SK-N-SH treated with all-trans-retinoic acid at 6 μM for 48 hours (cell line): ENCODE measurements around the gene SPEM2.

Experiments
- ARNTL ChIP-seq: fragments of 450-650 bp; formaldehyde crosslinking; IDR thresholded peaks from 2 replicates; pipeline ENCODE4 v1.5.0; 2020; ENCODE audit warnings: low read depth, mild to moderate bottlenecking, moderate library complexity, borderline replicate concordance
- BACH2 ChIP-seq: fragments of 250-450 bp; sonication (Bioruptor Pico); IDR thresholded peaks from 2 replicates; pipeline ENCODE4 v1.9.0; 2021; ENCODE audit warnings: mild to moderate bottlenecking, borderline replicate concordance
- RARB ChIP-seq: fragments of 250-450 bp; sonication (Bioruptor Pico); IDR thresholded peaks from 2 replicates; pipeline ENCODE4 v1.8.0; 2021; ENCODE audit warnings: mild to moderate bottlenecking, moderate library complexity
- SNAI2 ChIP-seq: fragments of 250-450 bp; sonication (Bioruptor Pico); IDR thresholded peaks from 2 replicates; pipeline ENCODE4 v1.5.0; 2020; ENCODE audit warnings: mild to moderate bottlenecking, moderate library complexity
- TCF4 ChIP-seq: fragments of 250-450 bp; sonication (Bioruptor Pico); IDR thresholded peaks from 2 replicates; pipeline ENCODE4 v1.8.0; 2021; ENCODE audit warnings: mild to moderate bottlenecking, moderate library complexity, borderline replicate concordance
- TOX ChIP-seq: fragments of 250-450 bp; sonication (Bioruptor Pico); IDR thresholded peaks from 2 replicates; pipeline ENCODE4 v1.8.0; 2021; ENCODE audit warnings: mild to moderate bottlenecking, moderate library complexity, borderline replicate concordance
- ZC3H10 ChIP-seq: fragments of 250-450 bp; sonication (Bioruptor Pico); IDR thresholded peaks from 2 replicates; pipeline ENCODE4 v1.5.1; 2021; ENCODE audit warnings: mild to moderate bottlenecking, moderate library complexity
- ZFP3 ChIP-seq: fragments of 250-450 bp; sonication (Bioruptor Pico); IDR thresholded peaks from 2 replicates; pipeline ENCODE4 v1.5.0; 2020; ENCODE audit warnings: mild to moderate bottlenecking, moderate library complexity
- ZFP30 ChIP-seq: fragments of 450-650 bp; formaldehyde crosslinking; IDR thresholded peaks from 2 replicates; pipeline ENCODE4 v1.5.0; 2022; ENCODE audit warnings: mild to moderate bottlenecking, moderate library complexity
- ZNF565 ChIP-seq: fragments of 450-650 bp; formaldehyde crosslinking; conservative IDR thresholded peaks from 2 replicates; pipeline ENCODE4 v1.5.0; 2020; ENCODE audit warnings: low read depth, mild to moderate bottlenecking, moderate library complexity
- ZNF70 ChIP-seq: fragments of 450-650 bp; formaldehyde crosslinking; IDR thresholded peaks from 2 replicates; pipeline ENCODE4 v1.5.0; 2020; ENCODE audit warnings: mild to moderate bottlenecking, moderate library complexity
- TF ChIP-seq, protein P1 (sequence below): fragments of 250-450 bp; sonication (Bioruptor Pico); IDR thresholded peaks from 2 replicates; pipeline ENCODE4 v1.8.0; 2020; ENCODE audit warnings: mild to moderate bottlenecking, moderate library complexity, borderline replicate concordance
- TF ChIP-seq, protein P2 (sequence below): fragments of 250-450 bp; sonication (Bioruptor Pico); IDR thresholded peaks from 2 replicates; pipeline ENCODE4 v1.5.0; 2020; ENCODE audit warnings: mild to moderate bottlenecking, moderate library complexity
- TF ChIP-seq, protein P3 (sequence below): fragments of 250-450 bp; sonication (Bioruptor Pico); IDR thresholded peaks from 2 replicates; pipeline ENCODE4 v1.5.1; 2020; ENCODE audit warnings: low read depth, mild to moderate bottlenecking, moderate library complexity

DNA sequence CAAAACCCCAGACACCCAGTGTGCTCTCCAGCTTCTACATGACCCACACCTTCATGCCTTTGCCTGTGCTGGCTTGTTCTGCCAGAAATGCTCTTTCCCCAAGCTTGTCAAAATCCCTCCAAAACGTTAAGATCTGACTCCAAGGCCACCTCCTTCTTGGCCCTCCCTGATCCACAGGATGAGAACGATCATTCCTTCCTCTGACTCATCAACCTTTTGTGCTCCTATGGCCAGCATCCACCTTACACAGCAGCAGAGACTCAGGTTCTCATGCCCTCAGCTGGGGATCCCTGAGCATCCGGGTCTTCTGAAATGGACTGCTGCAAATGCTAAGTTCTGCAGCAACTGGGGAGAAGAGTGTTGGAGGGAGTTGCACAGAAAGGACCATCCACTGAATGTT lies 51.1 kb downstream of the SPEM2 start:
- TF ChIP-seq RARB (CRISPR knock-in tag) (no peak), ZFP3 (CRISPR knock-in tag) (no peak), ZNF565 (no peak), SNAI2 (no peak), ZNF70 (CRISPR knock-in tag) (no peak), ZC3H10 (CRISPR knock-in tag) (no peak), ZFP30 (CRISPR knock-in tag) (no peak), ARNTL (CRISPR knock-in tag) (no peak), BACH2 (CRISPR knock-in tag) (no peak), TCF4 (CRISPR knock-in tag) (no peak), TOX (no peak)
- TF ChIP-seq, protein P1, sequence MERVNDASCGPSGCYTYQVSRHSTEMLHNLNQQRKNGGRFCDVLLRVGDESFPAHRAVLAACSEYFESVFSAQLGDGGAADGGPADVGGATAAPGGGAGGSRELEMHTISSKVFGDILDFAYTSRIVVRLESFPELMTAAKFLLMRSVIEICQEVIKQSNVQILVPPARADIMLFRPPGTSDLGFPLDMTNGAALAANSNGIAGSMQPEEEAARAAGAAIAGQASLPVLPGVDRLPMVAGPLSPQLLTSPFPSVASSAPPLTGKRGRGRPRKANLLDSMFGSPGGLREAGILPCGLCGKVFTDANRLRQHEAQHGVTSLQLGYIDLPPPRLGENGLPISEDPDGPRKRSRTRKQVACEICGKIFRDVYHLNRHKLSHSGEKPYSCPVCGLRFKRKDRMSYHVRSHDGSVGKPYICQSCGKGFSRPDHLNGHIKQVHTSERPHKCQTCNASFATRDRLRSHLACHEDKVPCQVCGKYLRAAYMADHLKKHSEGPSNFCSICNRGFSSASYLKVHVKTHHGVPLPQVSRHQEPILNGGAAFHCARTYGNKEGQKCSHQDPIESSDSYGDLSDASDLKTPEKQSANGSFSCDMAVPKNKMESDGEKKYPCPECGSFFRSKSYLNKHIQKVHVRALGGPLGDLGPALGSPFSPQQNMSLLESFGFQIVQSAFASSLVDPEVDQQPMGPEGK (CRISPR knock-in tag), result no peak
- TF ChIP-seq, protein P2, sequence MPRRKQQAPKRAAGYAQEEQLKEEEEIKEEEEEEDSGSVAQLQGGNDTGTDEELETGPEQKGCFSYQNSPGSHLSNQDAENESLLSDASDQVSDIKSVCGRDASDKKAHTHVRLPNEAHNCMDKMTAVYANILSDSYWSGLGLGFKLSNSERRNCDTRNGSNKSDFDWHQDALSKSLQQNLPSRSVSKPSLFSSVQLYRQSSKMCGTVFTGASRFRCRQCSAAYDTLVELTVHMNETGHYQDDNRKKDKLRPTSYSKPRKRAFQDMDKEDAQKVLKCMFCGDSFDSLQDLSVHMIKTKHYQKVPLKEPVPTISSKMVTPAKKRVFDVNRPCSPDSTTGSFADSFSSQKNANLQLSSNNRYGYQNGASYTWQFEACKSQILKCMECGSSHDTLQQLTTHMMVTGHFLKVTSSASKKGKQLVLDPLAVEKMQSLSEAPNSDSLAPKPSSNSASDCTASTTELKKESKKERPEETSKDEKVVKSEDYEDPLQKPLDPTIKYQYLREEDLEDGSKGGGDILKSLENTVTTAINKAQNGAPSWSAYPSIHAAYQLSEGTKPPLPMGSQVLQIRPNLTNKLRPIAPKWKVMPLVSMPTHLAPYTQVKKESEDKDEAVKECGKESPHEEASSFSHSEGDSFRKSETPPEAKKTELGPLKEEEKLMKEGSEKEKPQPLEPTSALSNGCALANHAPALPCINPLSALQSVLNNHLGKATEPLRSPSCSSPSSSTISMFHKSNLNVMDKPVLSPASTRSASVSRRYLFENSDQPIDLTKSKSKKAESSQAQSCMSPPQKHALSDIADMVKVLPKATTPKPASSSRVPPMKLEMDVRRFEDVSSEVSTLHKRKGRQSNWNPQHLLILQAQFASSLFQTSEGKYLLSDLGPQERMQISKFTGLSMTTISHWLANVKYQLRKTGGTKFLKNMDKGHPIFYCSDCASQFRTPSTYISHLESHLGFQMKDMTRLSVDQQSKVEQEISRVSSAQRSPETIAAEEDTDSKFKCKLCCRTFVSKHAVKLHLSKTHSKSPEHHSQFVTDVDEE (CRISPR knock-in tag), result no peak
- TF ChIP-seq, protein P3, sequence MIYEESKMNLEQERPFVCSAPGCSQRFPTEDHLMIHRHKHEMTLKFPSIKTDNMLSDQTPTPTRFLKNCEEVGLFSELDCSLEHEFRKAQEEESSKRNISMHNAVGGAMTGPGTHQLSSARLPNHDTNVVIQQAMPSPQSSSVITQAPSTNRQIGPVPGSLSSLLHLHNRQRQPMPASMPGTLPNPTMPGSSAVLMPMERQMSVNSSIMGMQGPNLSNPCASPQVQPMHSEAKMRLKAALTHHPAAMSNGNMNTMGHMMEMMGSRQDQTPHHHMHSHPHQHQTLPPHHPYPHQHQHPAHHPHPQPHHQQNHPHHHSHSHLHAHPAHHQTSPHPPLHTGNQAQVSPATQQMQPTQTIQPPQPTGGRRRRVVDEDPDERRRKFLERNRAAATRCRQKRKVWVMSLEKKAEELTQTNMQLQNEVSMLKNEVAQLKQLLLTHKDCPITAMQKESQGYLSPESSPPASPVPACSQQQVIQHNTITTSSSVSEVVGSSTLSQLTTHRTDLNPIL (CRISPR knock-in tag), result no peak
